Islet precursor cell (in vitro differentiated cells): ENCODE measurements around the gene TRIP6.
"Not testable (repeated sequence)": the region's sequence is repeated elsewhere in the genome, so short reads cannot be mapped to it uniquely, and the experiment has no call there.

Source experiments
- DNase-seq: peaks from one replicate; pipeline ENCODE4 v3.0.0-alpha.2; 2018

The TRIP6 gene

GRCh38 chr7:100837099-100837836, 29.9 kb upstream of the TRIP6 start:
- DNase-seq, result peak; percentile 97

- DNase-seq, result no peak
Measured at GRCh38 chr7:100839361-100839760, 27.8 kb upstream of the TRIP6 start.

- no peak for DNase-seq
Measured at GRCh38 chr7:100840470-100841100, 26.6 kb upstream of the TRIP6 start.

GRCh38 chr7:100847360-100847759, 19.8 kb upstream of the TRIP6 start:
- no peak for DNase-seq

GRCh38 chr7:100852048-100852872, 14.9 kb upstream of the TRIP6 start, which contains the start of gene SLC12A9:
Gene SLC12A9, plus strand, starts transcription at chr7:100852713. Its CDS starts 1,485 bp downstream, at chr7:100854198.
- peak; percentile 96 for DNase-seq

GRCh38 chr7:100854146-100854895, 12.9 kb upstream of the TRIP6 start:
- no peak for DNase-seq

- DNase-seq, result not testable (repeated sequence)
Measured at GRCh38 chr7:100854899-100855298, 12.3 kb upstream of the TRIP6 start.

- DNase-seq, result peak; percentile 44
Measured at GRCh38 chr7:100855515-100855914, 11.7 kb upstream of the TRIP6 start.

GRCh38 chr7:100856871-100857282, 10.3 kb upstream of the TRIP6 start:
- peak; percentile 96 for DNase-seq

GRCh38 chr7:100859856-100860255, 7.3 kb upstream of the TRIP6 start:
- DNase-seq, result peak; percentile 65

GRCh38 chr7:100860702-100861615, 6.2 kb upstream of the TRIP6 start:
- peak; percentile 48 for DNase-seq

GRCh38 chr7:100861616-100861985, 5.6 kb upstream of the TRIP6 start:
- peak; percentile 43 for DNase-seq

- no peak for DNase-seq
Measured at GRCh38 chr7:100863406-100863950, 3.7 kb upstream of the TRIP6 start.

GRCh38 chr7:100864263-100864845, 2.8 kb upstream of the TRIP6 start:
- DNase-seq, result no peak

- peak; percentile 60 for DNase-seq
Measured at GRCh38 chr7:100865372-100865911, 1.7 kb upstream of the TRIP6 start.

- DNase-seq, result peak; percentile 46
Measured at GRCh38 chr7:100865938-100866728, 1.1 kb upstream of the TRIP6 start.

GRCh38 chr7:100866729-100867039, 503 bp upstream of the TRIP6 start:
- DNase-seq, result no peak

GRCh38 chr7:100867776-100868485, 744 bp downstream of the TRIP6 start:
- DNase-seq, result peak; percentile 53

- peak; percentile 45 for DNase-seq
Measured at GRCh38 chr7:100873599-100874299, 6.6 kb downstream of the TRIP6 start.
